Measurements from ENCODE around the gene CXCL10. TPM values are rescaled to one million over a fixed set of nuclear protein-coding genes. Genes with fewer than 3 reads are reported as not detected.

Gene CXCL10
- total and polyA plus RNA-seq, 2 of the 4 experiments (the other 2 are of a cell fraction), result 0.15 to 0.18 TPM

DNA sequence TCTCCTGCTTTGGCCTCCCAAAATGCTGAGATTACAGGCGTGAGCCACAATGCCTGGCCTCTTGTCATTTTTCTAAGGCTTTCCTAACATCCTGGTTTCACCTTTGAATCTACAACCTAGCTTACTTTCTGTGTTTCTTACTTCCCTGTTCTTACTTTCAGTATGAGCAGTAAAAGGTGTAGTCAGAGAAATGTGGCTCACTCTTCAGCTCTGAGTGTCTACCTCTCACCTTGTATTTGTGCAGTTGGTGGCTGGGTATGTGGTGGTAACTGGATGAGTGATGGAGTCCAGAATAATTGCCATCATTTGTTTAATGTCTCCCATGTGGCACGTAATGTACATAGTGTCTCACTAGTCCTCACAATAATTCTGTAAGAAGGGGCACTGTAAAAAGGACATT lies 31.7 kb upstream of the CXCL10 start:
- Histone ChIP-seq H4K20me1 (ENCODE audit: insufficient read depth, low read length) (no peaks in the 10 kb centered on the region), H3K27ac (ENCODE audit: insufficient read depth, low read length) (no peak overlapping the region), H3K4me3 (ENCODE audit: insufficient read depth, low read depth, low read length) (no peak overlapping the region), H3K9ac (ENCODE audit: low read depth, low read length) (no peak overlapping the region), H2AK9ac (replicated peaks; ENCODE audit: low read depth, low read length, poor library complexity) (no peak overlapping the region), H3K27me3 (ENCODE audit: control insufficient read depth, insufficient read depth, low read length) (peaks cover 13% of the 10 kb centered on the region), H2BK5ac (ENCODE audit: low read depth, low read length, poor library complexity, severe bottlenecking) (no peak overlapping the region), H4K91ac (ENCODE audit: insufficient read depth, low read depth, low read length) (no peak overlapping the region), H3K4me2 (ENCODE audit: low read depth, low read length) (no peak overlapping the region), H3K79me1 (ENCODE audit: low read depth in 1 of 2, low read length in 2 of 2) (no peaks in the 10 kb centered on the region), H2BK15ac (ENCODE audit: low read depth, low read length) (no peak overlapping the region), H2AK5ac (ENCODE audit: low read depth, low read length) (no peak overlapping the region), H3K4ac (ENCODE audit: low read depth, low read length) (no peak overlapping the region), H3K56ac (ENCODE audit: extremely low read depth, insufficient read depth, low read length) (no peak overlapping the region), H2BK120ac (ENCODE audit: low read depth, low read length) (no peak overlapping the region), H3K4me1 (ENCODE audit: control insufficient read depth, insufficient read depth, low read length) (no peaks in the 10 kb centered on the region), H4K8ac (ENCODE audit: low read depth in 2 of 2, low read length in 2 of 2) (no peak overlapping the region), H4K5ac (ENCODE audit: low read depth, low read length) (no peak overlapping the region), H3K18ac (ENCODE audit: low read depth, low read length) (no peak overlapping the region), H3K9me3 (ENCODE audit: control insufficient read depth, insufficient read depth, low read length) (no peaks in the 10 kb centered on the region), H2AFZ (replicated peaks; ENCODE audit: low read length, poor library complexity) (no peak overlapping the region), H3K9me1 (ENCODE audit: insufficient read depth, low read length) (no peaks in the 10 kb centered on the region), H3K36me3 (ENCODE audit: control insufficient read depth, insufficient read depth, low read length) (no peaks in the 10 kb centered on the region), H3K14ac (replicated peaks; ENCODE audit: low read depth, low read length) (no peak overlapping the region), H2BK20ac (ENCODE audit: low read depth, low read length) (no peak overlapping the region), H3K23ac (ENCODE audit: low read depth, low read length) (no peak overlapping the region)
- WGBS, 2 experiments (ENCODE audit: extremely low coverage in 2 of 2, insufficient read length in 1 of 2), result 83% methylated on average over 1 of the region's 2 CpGs; no CpG with 5 or more reads in 1 of the 2 experiments
- ATAC-seq (ENCODE audit: low read depth) (no peak), DNase-seq (no peak)
- BruUV-seq (replicated peaks), result no TSS peak
- intact Hi-C loops (cut with micrococcal nuclease) (no loop called here), dilution Hi-C loops (cut with HindIII; ENCODE audit: low sequenced_read_pairs, unreplicated experiment) (no loop called here), in situ Hi-C loops (cut with MboI; ENCODE audit: low sequenced_read_pairs) (no loop called here)
- no peak for TF ChIP-seq BHLHE40 (IDR thresholded peaks at IDR 0.05; ENCODE audit: low read depth, low read length)
- no peak for TF ChIP-seq CEBPB (IDR thresholded peaks at IDR 0.05; ENCODE audit: low read depth, low read length)
- no peak for TF ChIP-seq MXI1 (IDR thresholded peaks at IDR 0.05; ENCODE audit: borderline replicate concordance, low read depth, low read length)
- TF ChIP-seq NFE2L2 (IDR thresholded peaks at IDR 0.05; ENCODE audit: low read depth, low read length), result no peak
- TF ChIP-seq, protein P1, sequence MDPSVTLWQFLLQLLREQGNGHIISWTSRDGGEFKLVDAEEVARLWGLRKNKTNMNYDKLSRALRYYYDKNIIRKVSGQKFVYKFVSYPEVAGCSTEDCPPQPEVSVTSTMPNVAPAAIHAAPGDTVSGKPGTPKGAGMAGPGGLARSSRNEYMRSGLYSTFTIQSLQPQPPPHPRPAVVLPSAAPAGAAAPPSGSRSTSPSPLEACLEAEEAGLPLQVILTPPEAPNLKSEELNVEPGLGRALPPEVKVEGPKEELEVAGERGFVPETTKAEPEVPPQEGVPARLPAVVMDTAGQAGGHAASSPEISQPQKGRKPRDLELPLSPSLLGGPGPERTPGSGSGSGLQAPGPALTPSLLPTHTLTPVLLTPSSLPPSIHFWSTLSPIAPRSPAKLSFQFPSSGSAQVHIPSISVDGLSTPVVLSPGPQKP (IDR thresholded peaks at IDR 0.05; ENCODE audit: borderline replicate concordance, low read depth, low read length), result no peak
- TF ChIP-seq MAZ (IDR thresholded peaks at IDR 0.05; ENCODE audit: borderline replicate concordance, low read depth, low read length), result no peak
- ChIA-PET POLR2A (ENCODE audit: unreplicated experiment) (no interaction called here), CTCF (no interaction called here)
